WTC11 (cell line): Measurements from ENCODE around the gene HNRNPUL2. TPM values are rescaled to one million over a fixed set of nuclear protein-coding genes. Genes with fewer than 3 reads are reported as not detected.
A peak's percentile ranks its signal among the peaks of the same experiment; 100 is the strongest.

Experiments used
- ATAC-seq: fragments of 200-7000 bp; cut with Tn5 transposase; 2 replicates; pipeline ENCODE4 v1.10.0; 2021; ENCODE audit warnings: mild to moderate bottlenecking, moderate library complexity
- CTCF ChIA-PET: fragments of 300-600 bp; sonication (Branson Sonifier 250); formaldehyde crosslinking; loops from one replicate; lab custom pipeline; 2021; ENCODE audit warnings: antibody characterized with exemption; lab: Charles Lee
- POLR2A ChIA-PET: fragments of 350-600 bp; sonication (Branson Sonifier 250); formaldehyde crosslinking; loops from one replicate; lab custom pipeline; 2021; ENCODE audit warnings: antibody characterized with exemption; lab: Charles Lee
- DNase-seq: peaks from one replicate; pipeline ENCODE4 v3.0.0; 2021; ENCODE audit warnings: low spot score
- H3K27ac Mint-ChIP-seq: 2 replicates; pipeline ENCODE4 v1.8.0; 2021; ENCODE audit warnings: mixed read lengths
- H3K27me3 Mint-ChIP-seq: 2 replicates; pipeline ENCODE4 v1.8.0; 2021; ENCODE audit warnings: low read depth, mild to moderate bottlenecking, moderate library complexity, mixed read lengths
- H3K36me3 Mint-ChIP-seq: 2 replicates; pipeline ENCODE4 v1.8.0; 2021; ENCODE audit warnings: mixed read lengths
- H3K4me1 Mint-ChIP-seq: 2 replicates; pipeline ENCODE4 v1.8.0; 2022; ENCODE audit warnings: mixed read lengths
- H3K4me3 Mint-ChIP-seq: 2 replicates; pipeline ENCODE4 v1.8.0; 2021; ENCODE audit warnings: mild to moderate bottlenecking, moderate library complexity, mixed read lengths
- H3K9me3 Mint-ChIP-seq: 2 replicates; pipeline ENCODE4 v1.8.0; 2021; ENCODE audit warnings: mixed read lengths
- ATF1 ChIP-seq: sonication (generic); formaldehyde crosslinking; IDR thresholded peaks from 2 replicates; pipeline ENCODE4 v1.8.1; 2023; ENCODE audit warnings: mild to moderate bottlenecking, moderate library complexity, missing genetic modification reagents
- CREB1 ChIP-seq: sonication (generic); formaldehyde crosslinking; IDR thresholded peaks from 2 replicates; pipeline ENCODE4 v1.8.0; 2023; ENCODE audit warnings: mild to moderate bottlenecking, missing genetic modification reagents
- EMX1 ChIP-seq: fragments of 250-450 bp; sonication (Bioruptor Pico); IDR thresholded peaks from 2 replicates; pipeline ENCODE4 v1.8.0; 2021; ENCODE audit warnings: mild to moderate bottlenecking
- FOXK1 ChIP-seq: sonication (generic); formaldehyde crosslinking; IDR thresholded peaks from 2 replicates; pipeline ENCODE4 v1.8.0; 2022; ENCODE audit warnings: mild to moderate bottlenecking, moderate library complexity, missing genetic modification reagents
- GTF2I ChIP-seq: fragments of 250-450 bp; sonication (Bioruptor Pico); conservative IDR thresholded peaks from 2 replicates; pipeline ENCODE4 v1.4.0; 2021; ENCODE audit warnings: mild to moderate bottlenecking
- IRF2 ChIP-seq: sonication (generic); formaldehyde crosslinking; IDR thresholded peaks from 2 replicates; pipeline ENCODE4 v1.8.0; 2022; ENCODE audit warnings: low read depth, missing genetic modification reagents, borderline replicate concordance
- JAZF1 ChIP-seq: fragments of 250-450 bp; sonication (Bioruptor Pico); IDR thresholded peaks from 2 replicates; pipeline ENCODE4 v1.9.0; 2021; ENCODE audit warnings: moderate library complexity, mild to moderate bottlenecking, inconsistent platforms
- JUN ChIP-seq: sonication (generic); formaldehyde crosslinking; IDR thresholded peaks from 2 replicates; pipeline ENCODE4 v1.8.0; 2023; ENCODE audit warnings: mild to moderate bottlenecking, missing genetic modification reagents
- MYBL2 ChIP-seq: sonication (generic); formaldehyde crosslinking; IDR thresholded peaks from 2 replicates; pipeline ENCODE4 v1.8.1; 2023; ENCODE audit warnings: mild to moderate bottlenecking, moderate library complexity, missing genetic modification reagents
- NFATC4 ChIP-seq: fragments of 250-450 bp; sonication (Bioruptor Pico); IDR thresholded peaks from 2 replicates; pipeline ENCODE4 v1.9.0; 2021; ENCODE audit warnings: mild to moderate bottlenecking
- PRRX2 ChIP-seq: fragments of 250-450 bp; sonication (Bioruptor Pico); IDR thresholded peaks from 2 replicates; pipeline ENCODE4 v1.8.0; 2021; ENCODE audit warnings: mild to moderate bottlenecking
- RORB ChIP-seq: fragments of 250-450 bp; sonication (Bioruptor Pico); IDR thresholded peaks from 2 replicates; pipeline ENCODE4 v1.9.0; 2021; ENCODE audit warnings: mild to moderate bottlenecking
- SP1 ChIP-seq: sonication (generic); formaldehyde crosslinking; conservative IDR thresholded peaks from 2 replicates; pipeline ENCODE4 v1.8.1; 2022; ENCODE audit warnings: missing genetic modification reagents
- ZNF423 ChIP-seq: fragments of 250-450 bp; sonication (Bioruptor Pico); IDR thresholded peaks from 2 replicates; pipeline ENCODE4 v2.1.2; 2022; ENCODE audit warnings: mild to moderate bottlenecking, moderate library complexity
- total RNA-seq: library from RNA; stranded (reverse); gene quantifications from 3 replicates; pipeline ENCODE4 v1.2.3, GENCODE V29; 2021
- TF ChIP-seq, protein P1 (sequence below): sonication (generic); formaldehyde crosslinking; IDR thresholded peaks from 2 replicates; pipeline ENCODE4 v1.8.0; 2023; ENCODE audit warnings: missing genetic modification reagents
- TF ChIP-seq, protein P2 (sequence below): sonication (generic); formaldehyde crosslinking; IDR thresholded peaks from 2 replicates; pipeline ENCODE4 v1.8.1; 2022; ENCODE audit warnings: low read depth, mild to moderate bottlenecking, moderate library complexity, missing genetic modification reagents, borderline replicate concordance
- TF ChIP-seq, protein P3 (sequence below): sonication (generic); formaldehyde crosslinking; IDR thresholded peaks from 2 replicates; pipeline ENCODE4 v1.8.1; 2023; ENCODE audit warnings: mild to moderate bottlenecking, missing genetic modification reagents, moderate library complexity
- TF ChIP-seq, protein P4 (sequence below): sonication (generic); formaldehyde crosslinking; conservative IDR thresholded peaks from 2 replicates; pipeline ENCODE4 v1.8.1; 2023; ENCODE audit warnings: mild to moderate bottlenecking, low read depth, missing genetic modification reagents, moderate library complexity
- TF ChIP-seq, protein P5 (sequence below): sonication (generic); formaldehyde crosslinking; IDR thresholded peaks from 2 replicates; pipeline ENCODE4 v1.8.1; 2022; ENCODE audit warnings: mild to moderate bottlenecking, moderate library complexity, missing genetic modification reagents
- TF ChIP-seq, protein P6 (sequence below): sonication (generic); formaldehyde crosslinking; IDR thresholded peaks from 2 replicates; pipeline ENCODE4 v1.8.1; 2023; ENCODE audit warnings: mild to moderate bottlenecking, missing genetic modification reagents
- TF ChIP-seq, protein P7 (sequence below): sonication (generic); formaldehyde crosslinking; IDR thresholded peaks from 2 replicates; pipeline ENCODE4 v1.8.1; 2022; ENCODE audit warnings: mild to moderate bottlenecking, missing genetic modification reagents, moderate library complexity, borderline replicate concordance
- TF ChIP-seq, protein P8 (sequence below): sonication (generic); formaldehyde crosslinking; IDR thresholded peaks from 2 replicates; pipeline ENCODE4 v1.8.0; 2023; ENCODE audit warnings: mild to moderate bottlenecking, missing genetic modification reagents

Gene HNRNPUL2
- total RNA-seq, 1 experiment from 2014 or later: 42.1 TPM

DNA sequence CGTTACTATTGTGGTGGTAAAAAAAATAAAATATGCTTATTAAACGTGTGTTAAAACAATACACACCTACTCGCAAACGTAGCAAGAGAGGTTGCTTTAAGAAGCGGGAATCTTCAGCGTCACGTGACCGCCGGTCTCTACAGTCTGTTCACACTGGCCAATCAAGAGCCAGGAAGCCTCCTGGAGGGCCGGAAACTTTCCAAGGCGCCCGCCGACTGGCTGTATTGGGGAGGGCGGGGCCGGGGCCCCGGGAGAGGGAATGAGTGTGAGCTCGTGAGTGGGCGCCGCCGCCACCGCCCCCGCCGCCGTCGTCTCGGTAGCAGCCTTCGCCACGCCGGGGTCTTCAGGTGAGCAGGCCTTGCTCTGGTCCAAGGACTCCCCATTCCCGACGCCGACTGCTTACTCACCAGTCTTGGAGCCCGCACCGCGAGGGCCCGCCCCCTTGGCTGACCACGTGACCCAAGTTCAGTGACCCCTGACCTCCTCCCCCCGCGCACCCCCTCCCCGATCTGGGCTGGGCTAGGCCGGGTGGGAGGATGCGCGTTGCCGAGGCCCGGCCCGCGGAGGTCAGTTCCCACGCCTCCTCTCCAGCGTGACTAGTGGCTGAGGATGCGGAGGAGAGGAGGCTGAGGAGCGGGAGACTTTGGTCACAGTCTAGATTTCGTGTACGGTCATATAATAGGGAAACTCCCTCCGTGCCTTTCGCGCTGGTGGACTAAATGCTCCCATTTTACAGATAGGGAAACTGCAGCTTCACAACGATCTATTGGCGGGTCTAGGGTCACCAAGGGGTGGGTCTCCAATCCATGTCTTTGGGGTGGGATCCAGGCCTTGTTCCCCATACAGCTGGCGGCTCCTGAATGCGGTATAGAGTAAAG lies 44.1 kb upstream of the HNRNPUL2 start, which contains the start of gene TAF6L:
Gene TAF6L (plus strand): TSS at position 253 of the 878 bp plus-strand sequence. CDS start 4,388 bp downstream, outside the sequence.
- H3K27ac Mint-ChIP-seq: peak within 1 kb of the TSS; percentile 98
- H3K27me3 Mint-ChIP-seq: no peaks in the 10 kb centered on the region; the same call in 1 of the 2 replicates
- H3K9me3 Mint-ChIP-seq: no peaks in the 10 kb centered on the region
- peak; percentile 96 for DNase-seq
- ChIA-PET POLR2A (interaction anchor here (0.6 to 5.3 kb wide), 12 partner anchors 14 to 1384 kb away, joined by 3 to 25 read pairs (median 5); partner anchors contain the start of genes BSCL2, C11orf98, CSKMT and GNG3), CTCF (interaction anchor here (0.6 to 11.6 kb wide), 17 partner anchors 12 to 347 kb away, joined by 3 to 121 read pairs (median 5); partner anchors contain the start of genes BSCL2, C11orf98, CSKMT and GNG3)
- peak within 1 kb of the TSS; percentile 88 for H3K4me3 Mint-ChIP-seq
- H3K36me3 Mint-ChIP-seq: peaks cover 22% of the 10 kb centered on the region
- peak; percentile 82 for ATAC-seq
- H3K4me1 Mint-ChIP-seq: peaks cover 14% of the 10 kb centered on the region
- no peak for TF ChIP-seq CREB1 (CRISPR knock-in tag)
- peak; percentile 63; the same call in 1 of the 2 replicates for TF ChIP-seq FOXK1 (CRISPR knock-in tag)
- TF ChIP-seq, protein P1, sequence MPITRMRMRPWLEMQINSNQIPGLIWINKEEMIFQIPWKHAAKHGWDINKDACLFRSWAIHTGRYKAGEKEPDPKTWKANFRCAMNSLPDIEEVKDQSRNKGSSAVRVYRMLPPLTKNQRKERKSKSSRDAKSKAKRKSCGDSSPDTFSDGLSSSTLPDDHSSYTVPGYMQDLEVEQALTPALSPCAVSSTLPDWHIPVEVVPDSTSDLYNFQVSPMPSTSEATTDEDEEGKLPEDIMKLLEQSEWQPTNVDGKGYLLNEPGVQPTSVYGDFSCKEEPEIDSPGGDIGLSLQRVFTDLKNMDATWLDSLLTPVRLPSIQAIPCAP (CRISPR knock-in tag): no peak
- no peak for TF ChIP-seq ZNF423
- no peak for TF ChIP-seq EMX1
- TF ChIP-seq MYBL2 (CRISPR knock-in tag): no peak
- no peak for TF ChIP-seq JUN (CRISPR knock-in tag)
- TF ChIP-seq RORB: no peak
- TF ChIP-seq, protein P2, sequence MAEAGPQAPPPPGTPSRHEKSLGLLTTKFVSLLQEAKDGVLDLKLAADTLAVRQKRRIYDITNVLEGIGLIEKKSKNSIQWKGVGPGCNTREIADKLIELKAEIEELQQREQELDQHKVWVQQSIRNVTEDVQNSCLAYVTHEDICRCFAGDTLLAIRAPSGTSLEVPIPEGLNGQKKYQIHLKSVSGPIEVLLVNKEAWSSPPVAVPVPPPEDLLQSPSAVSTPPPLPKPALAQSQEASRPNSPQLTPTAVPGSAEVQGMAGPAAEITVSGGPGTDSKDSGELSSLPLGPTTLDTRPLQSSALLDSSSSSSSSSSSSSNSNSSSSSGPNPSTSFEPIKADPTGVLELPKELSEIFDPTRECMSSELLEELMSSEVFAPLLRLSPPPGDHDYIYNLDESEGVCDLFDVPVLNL (CRISPR knock-in tag): no peak
- TF ChIP-seq GTF2I (CRISPR knock-in tag): peak; percentile 93
- TF ChIP-seq NFATC4: no peak
- TF ChIP-seq PRRX2 (CRISPR knock-in tag): no peak
- peak; percentile 89 for TF ChIP-seq SP1 (CRISPR knock-in tag)
- TF ChIP-seq, protein P3, sequence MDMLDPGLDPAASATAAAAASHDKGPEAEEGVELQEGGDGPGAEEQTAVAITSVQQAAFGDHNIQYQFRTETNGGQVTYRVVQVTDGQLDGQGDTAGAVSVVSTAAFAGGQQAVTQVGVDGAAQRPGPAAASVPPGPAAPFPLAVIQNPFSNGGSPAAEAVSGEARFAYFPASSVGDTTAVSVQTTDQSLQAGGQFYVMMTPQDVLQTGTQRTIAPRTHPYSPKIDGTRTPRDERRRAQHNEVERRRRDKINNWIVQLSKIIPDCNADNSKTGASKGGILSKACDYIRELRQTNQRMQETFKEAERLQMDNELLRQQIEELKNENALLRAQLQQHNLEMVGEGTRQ (CRISPR knock-in tag): peak; percentile 93
- TF ChIP-seq, protein P4, sequence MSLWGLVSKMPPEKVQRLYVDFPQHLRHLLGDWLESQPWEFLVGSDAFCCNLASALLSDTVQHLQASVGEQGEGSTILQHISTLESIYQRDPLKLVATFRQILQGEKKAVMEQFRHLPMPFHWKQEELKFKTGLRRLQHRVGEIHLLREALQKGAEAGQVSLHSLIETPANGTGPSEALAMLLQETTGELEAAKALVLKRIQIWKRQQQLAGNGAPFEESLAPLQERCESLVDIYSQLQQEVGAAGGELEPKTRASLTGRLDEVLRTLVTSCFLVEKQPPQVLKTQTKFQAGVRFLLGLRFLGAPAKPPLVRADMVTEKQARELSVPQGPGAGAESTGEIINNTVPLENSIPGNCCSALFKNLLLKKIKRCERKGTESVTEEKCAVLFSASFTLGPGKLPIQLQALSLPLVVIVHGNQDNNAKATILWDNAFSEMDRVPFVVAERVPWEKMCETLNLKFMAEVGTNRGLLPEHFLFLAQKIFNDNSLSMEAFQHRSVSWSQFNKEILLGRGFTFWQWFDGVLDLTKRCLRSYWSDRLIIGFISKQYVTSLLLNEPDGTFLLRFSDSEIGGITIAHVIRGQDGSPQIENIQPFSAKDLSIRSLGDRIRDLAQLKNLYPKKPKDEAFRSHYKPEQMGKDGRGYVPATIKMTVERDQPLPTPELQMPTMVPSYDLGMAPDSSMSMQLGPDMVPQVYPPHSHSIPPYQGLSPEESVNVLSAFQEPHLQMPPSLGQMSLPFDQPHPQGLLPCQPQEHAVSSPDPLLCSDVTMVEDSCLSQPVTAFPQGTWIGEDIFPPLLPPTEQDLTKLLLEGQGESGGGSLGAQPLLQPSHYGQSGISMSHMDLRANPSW (CRISPR knock-in tag): no peak
- TF ChIP-seq, protein P5, sequence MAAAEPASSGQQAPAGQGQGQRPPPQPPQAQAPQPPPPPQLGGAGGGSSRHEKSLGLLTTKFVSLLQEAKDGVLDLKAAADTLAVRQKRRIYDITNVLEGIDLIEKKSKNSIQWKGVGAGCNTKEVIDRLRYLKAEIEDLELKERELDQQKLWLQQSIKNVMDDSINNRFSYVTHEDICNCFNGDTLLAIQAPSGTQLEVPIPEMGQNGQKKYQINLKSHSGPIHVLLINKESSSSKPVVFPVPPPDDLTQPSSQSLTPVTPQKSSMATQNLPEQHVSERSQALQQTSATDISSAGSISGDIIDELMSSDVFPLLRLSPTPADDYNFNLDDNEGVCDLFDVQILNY: peak; percentile 66
- TF ChIP-seq, protein P6, sequence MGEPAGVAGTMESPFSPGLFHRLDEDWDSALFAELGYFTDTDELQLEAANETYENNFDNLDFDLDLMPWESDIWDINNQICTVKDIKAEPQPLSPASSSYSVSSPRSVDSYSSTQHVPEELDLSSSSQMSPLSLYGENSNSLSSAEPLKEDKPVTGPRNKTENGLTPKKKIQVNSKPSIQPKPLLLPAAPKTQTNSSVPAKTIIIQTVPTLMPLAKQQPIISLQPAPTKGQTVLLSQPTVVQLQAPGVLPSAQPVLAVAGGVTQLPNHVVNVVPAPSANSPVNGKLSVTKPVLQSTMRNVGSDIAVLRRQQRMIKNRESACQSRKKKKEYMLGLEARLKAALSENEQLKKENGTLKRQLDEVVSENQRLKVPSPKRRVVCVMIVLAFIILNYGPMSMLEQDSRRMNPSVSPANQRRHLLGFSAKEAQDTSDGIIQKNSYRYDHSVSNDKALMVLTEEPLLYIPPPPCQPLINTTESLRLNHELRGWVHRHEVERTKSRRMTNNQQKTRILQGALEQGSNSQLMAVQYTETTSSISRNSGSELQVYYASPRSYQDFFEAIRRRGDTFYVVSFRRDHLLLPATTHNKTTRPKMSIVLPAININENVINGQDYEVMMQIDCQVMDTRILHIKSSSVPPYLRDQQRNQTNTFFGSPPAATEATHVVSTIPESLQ (CRISPR knock-in tag): no peak
- TF ChIP-seq JAZF1 (CRISPR knock-in tag): no peak
- no peak for TF ChIP-seq ATF1 (CRISPR knock-in tag)
- TF ChIP-seq IRF2: no peak
- TF ChIP-seq, protein P7, sequence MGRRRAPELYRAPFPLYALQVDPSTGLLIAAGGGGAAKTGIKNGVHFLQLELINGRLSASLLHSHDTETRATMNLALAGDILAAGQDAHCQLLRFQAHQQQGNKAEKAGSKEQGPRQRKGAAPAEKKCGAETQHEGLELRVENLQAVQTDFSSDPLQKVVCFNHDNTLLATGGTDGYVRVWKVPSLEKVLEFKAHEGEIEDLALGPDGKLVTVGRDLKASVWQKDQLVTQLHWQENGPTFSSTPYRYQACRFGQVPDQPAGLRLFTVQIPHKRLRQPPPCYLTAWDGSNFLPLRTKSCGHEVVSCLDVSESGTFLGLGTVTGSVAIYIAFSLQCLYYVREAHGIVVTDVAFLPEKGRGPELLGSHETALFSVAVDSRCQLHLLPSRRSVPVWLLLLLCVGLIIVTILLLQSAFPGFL: no peak
- TF ChIP-seq, protein P8, sequence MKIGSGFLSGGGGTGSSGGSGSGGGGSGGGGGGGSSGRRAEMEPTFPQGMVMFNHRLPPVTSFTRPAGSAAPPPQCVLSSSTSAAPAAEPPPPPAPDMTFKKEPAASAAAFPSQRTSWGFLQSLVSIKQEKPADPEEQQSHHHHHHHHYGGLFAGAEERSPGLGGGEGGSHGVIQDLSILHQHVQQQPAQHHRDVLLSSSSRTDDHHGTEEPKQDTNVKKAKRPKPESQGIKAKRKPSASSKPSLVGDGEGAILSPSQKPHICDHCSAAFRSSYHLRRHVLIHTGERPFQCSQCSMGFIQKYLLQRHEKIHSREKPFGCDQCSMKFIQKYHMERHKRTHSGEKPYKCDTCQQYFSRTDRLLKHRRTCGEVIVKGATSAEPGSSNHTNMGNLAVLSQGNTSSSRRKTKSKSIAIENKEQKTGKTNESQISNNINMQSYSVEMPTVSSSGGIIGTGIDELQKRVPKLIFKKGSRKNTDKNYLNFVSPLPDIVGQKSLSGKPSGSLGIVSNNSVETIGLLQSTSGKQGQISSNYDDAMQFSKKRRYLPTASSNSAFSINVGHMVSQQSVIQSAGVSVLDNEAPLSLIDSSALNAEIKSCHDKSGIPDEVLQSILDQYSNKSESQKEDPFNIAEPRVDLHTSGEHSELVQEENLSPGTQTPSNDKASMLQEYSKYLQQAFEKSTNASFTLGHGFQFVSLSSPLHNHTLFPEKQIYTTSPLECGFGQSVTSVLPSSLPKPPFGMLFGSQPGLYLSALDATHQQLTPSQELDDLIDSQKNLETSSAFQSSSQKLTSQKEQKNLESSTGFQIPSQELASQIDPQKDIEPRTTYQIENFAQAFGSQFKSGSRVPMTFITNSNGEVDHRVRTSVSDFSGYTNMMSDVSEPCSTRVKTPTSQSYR (CRISPR knock-in tag): no peak
